GM12875 (cell line): ENCODE measurements around the gene B9D1.
"Not testable (repeated sequence)": the region's sequence is repeated elsewhere in the genome, so short reads cannot be mapped to it uniquely, and the experiment has no call there.

Source experiments
- H3K4me3 ChIP-seq: one replicate; pipeline ENCODE4 v1.5.1; 2011; ENCODE audit warnings: low read depth, low read length, control low read depth
- CTCF ChIP-seq: IDR thresholded peaks from 2 replicates; pipeline ENCODE4 v1.5.1; 2011; ENCODE audit warnings: low read depth, mild to moderate bottlenecking, control low read depth, inconsistent platforms, low read length, moderate library complexity, borderline replicate concordance; ENCODE audit not compliant: insufficient read depth

The B9D1 gene

DNA sequence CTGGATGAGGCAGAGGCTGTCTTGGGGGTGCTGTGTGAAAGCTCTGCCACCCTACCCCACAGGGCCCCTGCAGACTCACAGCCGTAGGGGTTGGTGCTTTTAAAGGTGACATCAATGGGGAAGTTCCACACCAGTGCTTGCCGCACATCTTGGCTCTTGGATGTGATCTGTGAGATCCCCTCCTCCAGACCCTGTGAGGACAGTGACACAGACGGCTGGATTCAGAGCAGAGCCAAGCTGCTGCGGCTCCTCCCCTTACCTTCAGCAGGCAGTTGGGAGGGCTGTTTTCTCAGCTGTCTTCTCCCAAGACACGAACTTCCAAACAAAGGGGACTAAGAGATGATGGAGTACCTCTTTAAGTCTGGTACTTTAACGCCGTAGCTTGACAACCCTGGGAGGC, 4.8 kb downstream of the B9D1 start:
- no peak overlapping the region for H3K4me3 ChIP-seq
- no peak for TF ChIP-seq CTCF

DNA sequence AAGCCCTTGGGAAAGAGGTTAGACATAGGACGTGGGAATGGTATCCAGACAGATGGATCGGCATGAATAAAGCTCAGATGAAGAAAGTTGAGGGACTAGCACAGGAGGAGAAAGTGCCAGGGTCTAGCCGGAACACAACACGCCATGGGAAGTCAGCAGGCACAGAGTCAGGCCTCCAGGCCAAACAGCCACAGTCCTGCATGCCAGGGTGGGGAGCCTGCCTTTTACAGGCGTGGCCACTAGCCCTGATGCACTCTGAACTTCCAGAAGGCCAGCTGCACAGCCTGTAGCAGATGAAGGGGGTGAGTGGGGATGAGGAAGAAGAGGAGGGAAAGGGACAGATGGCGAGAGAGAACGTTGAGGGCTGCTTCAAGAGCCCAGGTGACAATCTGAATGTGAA, 5.2 kb downstream of the B9D1 start:
- TF ChIP-seq CTCF: no peak

DNA sequence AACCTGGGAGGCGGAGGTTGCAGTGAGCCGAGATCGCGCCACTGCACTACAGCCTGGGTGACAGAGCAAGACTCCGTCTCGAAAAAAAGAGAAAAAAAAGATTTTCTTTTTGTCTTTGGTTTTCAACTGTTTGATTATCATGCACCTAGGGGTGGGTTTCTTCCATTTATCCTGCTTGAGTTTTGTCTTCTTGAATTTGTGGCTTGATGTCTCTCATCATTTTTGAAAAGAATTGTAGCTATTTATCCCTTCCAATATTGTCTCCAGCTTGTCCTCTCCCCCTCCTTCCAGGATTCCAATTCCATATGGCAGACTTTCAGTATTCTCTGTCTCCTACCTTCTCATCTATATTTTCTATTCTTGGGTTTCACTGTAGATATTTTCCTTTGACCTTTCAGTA, 7.8 kb downstream of the B9D1 start:
- no peak for TF ChIP-seq CTCF
- H3K4me3 ChIP-seq: no peak overlapping the region

More for the DNA sequence above, 5.2 kb downstream of the B9D1 start:
- H3K4me3 ChIP-seq: no peak overlapping the region

DNA sequence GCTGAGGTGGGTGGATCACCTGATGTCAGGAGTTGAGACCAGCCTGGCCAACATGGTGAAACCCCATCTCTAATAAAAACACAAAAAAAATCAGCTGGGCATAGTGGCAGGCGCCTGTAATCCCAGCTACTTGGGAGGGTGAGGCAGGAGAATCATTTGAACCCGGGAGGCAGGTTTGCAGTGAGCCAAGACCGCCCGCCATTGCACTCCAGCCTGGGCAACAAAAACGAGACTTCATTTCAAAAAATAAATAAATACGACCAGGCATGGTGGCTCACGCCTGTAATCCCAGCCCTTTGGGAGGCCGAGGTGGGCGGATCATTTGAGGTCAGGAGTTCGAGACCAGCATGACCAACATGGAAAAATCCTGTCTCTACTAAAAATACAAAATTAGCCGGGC, 9.1 kb downstream of the B9D1 start:
- not testable (repeated sequence) for H3K4me3 ChIP-seq

DNA sequence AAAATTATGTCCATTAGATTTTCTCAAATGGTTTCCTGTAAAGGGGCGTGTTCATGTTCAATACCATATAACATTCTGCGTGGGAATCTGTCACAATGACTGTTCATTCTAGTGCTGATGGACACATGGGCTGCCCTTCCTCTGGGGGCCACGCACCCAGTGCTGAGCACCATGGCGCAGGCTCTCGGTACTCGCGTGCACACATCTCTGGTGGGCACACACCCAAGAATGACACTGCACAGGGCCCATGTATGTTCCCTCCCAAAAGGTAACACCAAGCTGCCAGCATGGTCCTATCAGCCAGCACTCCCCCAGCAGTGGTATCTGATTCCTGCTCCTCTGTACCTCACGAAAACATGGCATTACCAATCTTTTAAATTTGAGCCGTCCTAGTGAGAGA, 13.7 kb downstream of the B9D1 start:
- no peak overlapping the region for H3K4me3 ChIP-seq
- no peak for TF ChIP-seq CTCF

GRCh38 chr17:19348081-19348650, 14.4 kb downstream of the B9D1 start:
- no peak for TF ChIP-seq CTCF
- H3K4me3 ChIP-seq: no peak overlapping the region

GRCh38 chr17:19347323-19348080, 15.0 kb downstream of the B9D1 start:
- no peak overlapping the region for H3K4me3 ChIP-seq
- TF ChIP-seq CTCF: no peak
